SU-DHL-6 (cell line): ENCODE measurements around the gene AP1S3.

ENCODE experiments used
- H2AFZ ChIP-seq: fragments of 200-600 bp; sonication (generic); 2 replicates; pipeline ENCODE4 v1.6.1; 2014; ENCODE audit warnings: low read depth, mild to moderate bottlenecking, moderate library complexity, mixed read lengths, antibody characterized with exemption, low read length; ENCODE audit not compliant: severe bottlenecking
- H3F3A ChIP-seq: fragments of 200-600 bp; shearing (Covaris generic); 2 replicates; pipeline ENCODE4 v1.6.0; 2016; ENCODE audit warnings: antibody characterized with exemption, mild to moderate bottlenecking; ENCODE audit not compliant: insufficient read depth
- H3K27ac ChIP-seq: fragments of 200-600 bp; sonication (generic); 2 replicates; pipeline ENCODE4 v1.5.1; 2016; ENCODE audit warnings: low read depth, mild to moderate bottlenecking, low read length, moderate library complexity, mixed read lengths
- H3K27me3 ChIP-seq: fragments of 200-600 bp; sonication (generic), shearing (Covaris generic); 2 replicates; pipeline ENCODE4 v1.6.0; 2014; ENCODE audit warnings: mild to moderate bottlenecking, low read length
- H3K36me3 ChIP-seq: fragments of 200-600 bp; sonication (generic); 2 replicates; pipeline ENCODE4 v1.6.1; 2014; ENCODE audit warnings: mild to moderate bottlenecking, low read length, mixed read lengths
- H3K4me2 ChIP-seq: fragments of 300-600, 200-600 bp; shearing (Covaris generic), sonication (generic); 2 replicates; pipeline ENCODE4 v1.6.0; 2014; ENCODE audit warnings: low read length, low read depth, mild to moderate bottlenecking; ENCODE audit not compliant: poor library complexity, severe bottlenecking
- H3K4me3 ChIP-seq: fragments of 200-600 bp; sonication (generic); 2 replicates; pipeline ENCODE4 v1.5.1; 2014; ENCODE audit warnings: antibody characterized with exemption, low read length, mild to moderate bottlenecking, mixed read lengths; ENCODE audit not compliant: insufficient read depth, poor library complexity, severe bottlenecking
- H3K79me2 ChIP-seq: fragments of 200-600 bp; sonication (generic); 2 replicates; pipeline ENCODE4 v1.6.1; 2014; ENCODE audit warnings: mild to moderate bottlenecking, low read length, moderate library complexity; ENCODE audit not compliant: insufficient read depth
- H3K9ac ChIP-seq: fragments of 200-600 bp; sonication (generic); 2 replicates; pipeline ENCODE4 v1.7.0; 2014; ENCODE audit warnings: mild to moderate bottlenecking, low read length
- H3K9me2 ChIP-seq: fragments of 200-600 bp; sonication (generic); replicated peaks from 2 replicates; pipeline ENCODE4 v1.6.1; 2014; ENCODE audit warnings: low read length; ENCODE audit not compliant: insufficient read depth
- H3K9me3 ChIP-seq: fragments of 200-600 bp; sonication (generic); 2 replicates; pipeline ENCODE4 v1.6.1; 2014; ENCODE audit warnings: low read length, mixed read lengths; ENCODE audit not compliant: insufficient read depth
- H4K20me1 ChIP-seq: fragments of 200-600 bp; sonication (generic); 2 replicates; pipeline ENCODE4 v1.6.1; 2014; ENCODE audit warnings: low read depth, mild to moderate bottlenecking, antibody characterized with exemption, low read length, moderate library complexity, mixed read lengths
- CTCF ChIP-seq: fragments of 200-600 bp; sonication (generic); IDR thresholded peaks from one replicate; pipeline ENCODE4 v1.5.1; 2017; ENCODE audit warnings: antibody characterized with exemption, mild to moderate bottlenecking, low read length, moderate library complexity; ENCODE audit not compliant: insufficient read depth, poor library complexity, severe bottlenecking
- EZH2phosphoT487 ChIP-seq: fragments of 200-600 bp; sonication (generic), shearing (Covaris generic); conservative IDR thresholded peaks from 2 replicates; pipeline ENCODE4 v1.6.1; 2018; ENCODE audit warnings: mild to moderate bottlenecking, antibody characterized with exemption, low read length, moderate library complexity, mixed read lengths

The AP1S3 gene

DNA sequence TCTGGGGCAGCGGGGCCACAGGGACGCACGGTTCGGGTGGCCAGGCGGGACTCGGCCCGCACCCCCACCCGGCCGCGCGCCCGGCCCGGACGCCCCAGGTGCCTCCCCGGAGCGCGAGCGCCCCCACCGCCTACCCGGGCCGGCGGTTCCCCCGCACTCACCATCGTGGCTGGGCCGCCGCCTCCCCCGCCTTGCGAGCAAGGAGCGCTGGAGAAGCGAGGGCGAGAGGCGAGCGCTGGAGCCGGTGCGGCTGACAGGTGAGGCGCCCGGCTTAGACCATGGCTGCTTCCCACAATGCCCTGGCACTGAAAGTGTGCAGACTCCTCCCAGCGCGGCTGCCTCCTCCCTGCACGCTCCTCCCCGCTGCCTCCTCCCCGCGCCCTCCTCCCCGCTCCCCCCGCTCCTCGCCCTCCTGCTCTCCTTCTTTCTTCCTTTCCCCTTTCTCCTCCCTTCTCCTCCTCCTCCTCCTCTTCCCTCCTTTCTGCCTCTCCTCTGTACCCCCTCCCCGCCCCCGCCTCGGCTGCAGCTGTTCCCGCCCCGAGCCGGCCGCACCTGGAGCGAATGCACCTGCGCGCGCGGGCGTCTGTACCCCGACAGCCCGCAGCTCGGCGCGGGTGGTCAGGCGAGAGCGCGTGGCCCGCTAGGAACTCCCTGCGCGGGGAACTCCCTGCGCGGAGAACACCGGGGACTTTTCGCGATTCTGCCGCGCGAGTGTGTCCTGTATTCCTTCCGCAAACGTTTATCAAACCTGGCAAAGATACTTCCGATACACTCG is at the start of gene AP1S3:
Gene AP1S3, minus strand, starts transcription at position 296 of the 775 bp plus-strand sequence. Its CDS starts 132 bp downstream, at position 164.
- H3K9me2 ChIP-seq, result no peaks in the 10 kb centered on the region
- no peaks in the 10 kb centered on the region for H4K20me1 ChIP-seq
- TF ChIP-seq EZH2phosphoT487, result no peak
- TF ChIP-seq CTCF, result no peak
- no peak within 1 kb of the TSS for H3K27ac ChIP-seq
- no peaks in the 10 kb centered on the region for H3K27me3 ChIP-seq
- peaks cover 8% of the 10 kb centered on the region; the same call in 1 of the 2 replicates for H3F3A ChIP-seq
- H3K36me3 ChIP-seq, result no peaks in the 10 kb centered on the region
- H2AFZ ChIP-seq, result peak within 1 kb of the TSS; percentile 93
- H3K79me2 ChIP-seq, result no peaks in the 10 kb centered on the region
- H3K9me3 ChIP-seq, result no peaks in the 10 kb centered on the region
- H3K4me3 ChIP-seq, result peak within 1 kb of the TSS; percentile 78
- peak within 1 kb of the TSS; percentile 77 for H3K4me2 ChIP-seq
- peak within 1 kb of the TSS; percentile 65 for H3K9ac ChIP-seq

GRCh38 chr2:223887127-223887526 is 49.7 kb upstream of the AP1S3 start:
- no peaks in the 10 kb centered on the region for H3K36me3 ChIP-seq
- no peak overlapping the region for H3K27ac ChIP-seq

DNA sequence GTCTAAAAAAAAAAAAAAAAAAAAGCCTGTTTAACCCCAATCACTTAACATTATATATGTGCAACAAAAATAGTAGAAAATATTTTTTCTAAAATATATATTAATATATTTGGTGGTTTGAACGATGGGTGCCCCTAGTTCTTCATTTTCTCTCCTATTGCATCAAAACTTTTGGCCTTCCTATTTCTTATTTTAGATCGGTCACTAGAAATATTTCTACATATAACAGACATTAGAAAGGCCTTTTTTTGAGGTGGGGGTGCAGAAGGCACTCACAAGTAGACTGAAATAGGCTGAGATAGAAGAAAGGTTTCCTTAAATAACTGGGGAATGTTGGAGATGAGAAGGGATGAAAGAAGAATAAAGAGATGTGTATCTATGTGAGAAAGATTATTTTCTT is 49.3 kb upstream of the AP1S3 start:
- TF ChIP-seq CTCF (no peak), EZH2phosphoT487 (no peak)
- Histone ChIP-seq H3K79me2 (no peaks in the 10 kb centered on the region), H3K9ac (no peak overlapping the region), H3K36me3 (no peaks in the 10 kb centered on the region), H4K20me1 (no peaks in the 10 kb centered on the region), H2AFZ (no peak overlapping the region), H3K9me2 (no peaks in the 10 kb centered on the region), H3K4me2 (no peak overlapping the region), H3K9me3 (no peaks in the 10 kb centered on the region), H3K27ac (no peak overlapping the region), H3F3A (no peaks in the 10 kb centered on the region), H3K4me3 (no peak overlapping the region), H3K27me3 (no peaks in the 10 kb centered on the region)

More at GRCh38 chr2:223887127-223887526, 49.7 kb upstream of the AP1S3 start:
- Histone ChIP-seq H3F3A (no peaks in the 10 kb centered on the region), H3K9me2 (no peaks in the 10 kb centered on the region), H3K27me3 (no peaks in the 10 kb centered on the region), H4K20me1 (no peaks in the 10 kb centered on the region), H3K4me2 (no peak overlapping the region), H3K9me3 (no peaks in the 10 kb centered on the region), H3K4me3 (no peak overlapping the region), H3K79me2 (no peaks in the 10 kb centered on the region), H2AFZ (no peak overlapping the region), H3K9ac (no peak overlapping the region)
- TF ChIP-seq CTCF, result no peak
- TF ChIP-seq EZH2phosphoT487, result no peak
